Subcutaneous adipose tissue (tissue), 4 donors: ENCODE measurements around the gene RNLS. TPM values are rescaled to one million over a fixed set of nuclear protein-coding genes. Genes with fewer than 3 reads are reported as not detected.

Experiments
- CTCF ChIP-seq: fragments of 450-650 bp; IDR thresholded peaks from one replicate; pipeline ENCODE4 v1.5.1; 2016; ENCODE audit warnings: low read depth, mild to moderate bottlenecking, control low read depth, antibody characterized with exemption, moderate library complexity
- total RNA-seq, 4 donors: library from RNA; depleted of rRNA; stranded (reverse); fragments of >200 nt; gene quantifications; one replicate each; pipeline ENCODE4 v1.1.0, GENCODE V29; 2016

The RNLS gene
- 10 to 100 TPM; 14.1 to 27.7 (median 23.1) TPM for total RNA-seq

- no peak for TF ChIP-seq CTCF
Observed at GRCh38 chr10:88582806-88583583, at the start of gene RNLS. RNLS (minus strand) TSS chr10:88583318.

- TF ChIP-seq CTCF, result no peak
Observed at GRCh38 chr10:88624840-88625239, 41.7 kb upstream of the RNLS start.

- no peak for TF ChIP-seq CTCF
Observed at GRCh38 chr10:88623835-88624234, 40.7 kb upstream of the RNLS start.

GRCh38 chr10:88620441-88620840 is 37.3 kb upstream of the RNLS start:
- TF ChIP-seq CTCF, result no peak

- TF ChIP-seq CTCF, result no peak
Observed at GRCh38 chr10:88618496-88618895, 35.4 kb upstream of the RNLS start.

- TF ChIP-seq CTCF, result no peak
Observed at GRCh38 chr10:88617772-88618300, 34.7 kb upstream of the RNLS start.

GRCh38 chr10:88616250-88616977 is 33.3 kb upstream of the RNLS start:
- no peak for TF ChIP-seq CTCF
